Activated CD8-positive, alpha-beta memory T cell treated with anti-CD3 and anti-CD28 coated beads, Interleukin-2, amount 50 U/mL, for 24 hours (primary cell): ENCODE data around the gene ZNF804B.
"Not testable (repeated sequence)": the region's sequence is repeated elsewhere in the genome, so short reads cannot be mapped to it uniquely, and the experiment has no call there.

Source experiments
- DNase-seq: peaks from one replicate; pipeline ENCODE4 v3.0.0-alpha.2; 2020; ENCODE audit errors: extremely low read depth

The ZNF804B gene

GRCh38 chr7:89085580-89085979 is 326.1 kb downstream of the ZNF804B start:
- no peak for DNase-seq

- no peak for DNase-seq
These were observed 332.1 kb downstream of the ZNF804B start for GRCh38 chr7:89091550-89091949.

- no peak for DNase-seq
These were observed 334.8 kb downstream of the ZNF804B start for GRCh38 chr7:89094269-89094668.

- DNase-seq: no peak
These were observed 344.1 kb downstream of the ZNF804B start for GRCh38 chr7:89103564-89103963.

- no peak for DNase-seq
These were observed 345.5 kb downstream of the ZNF804B start for GRCh38 chr7:89104748-89105685.

DNA sequence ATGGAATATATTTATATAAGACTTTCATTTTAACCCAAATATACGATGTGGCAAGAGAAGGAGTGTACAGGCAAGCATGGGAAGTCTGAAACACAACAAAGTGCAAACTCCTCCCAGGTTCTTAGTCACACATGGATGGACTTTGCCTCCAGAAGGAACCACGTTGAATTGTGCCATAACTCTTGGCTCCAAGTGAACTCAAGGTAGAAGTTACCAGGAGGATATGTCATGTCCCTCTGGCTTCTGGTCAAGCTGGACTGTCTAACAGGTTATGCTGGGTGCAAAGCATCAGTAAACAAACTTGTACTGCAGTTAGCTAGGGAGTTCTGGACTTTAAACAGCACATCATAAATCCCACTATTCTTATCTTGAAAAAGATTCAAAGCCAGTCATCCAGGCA is 364.4 kb downstream of the ZNF804B start:
- DNase-seq: no peak

GRCh38 chr7:89129600-89130375 is 370.3 kb downstream of the ZNF804B start:
- DNase-seq: no peak

GRCh38 chr7:89133357-89133756 is 373.9 kb downstream of the ZNF804B start:
- no peak for DNase-seq

DNA sequence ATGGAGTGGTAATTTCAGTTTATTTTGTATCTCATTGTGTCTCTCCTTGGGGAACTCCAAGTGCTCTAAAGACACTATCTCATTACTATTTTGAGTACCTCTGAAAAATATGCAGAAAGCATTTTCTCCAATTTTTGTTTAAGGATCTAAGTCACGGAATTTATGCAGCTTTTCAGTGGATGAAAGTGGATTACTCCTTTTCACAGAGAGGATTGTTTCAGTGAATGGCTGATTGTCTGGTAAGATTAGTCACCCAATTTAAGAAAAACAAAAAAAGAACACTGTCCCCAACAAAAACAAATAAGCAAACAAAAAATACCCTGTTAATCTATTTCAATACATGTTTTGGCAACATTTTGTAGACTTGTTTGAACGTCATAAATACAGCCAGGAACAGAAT is 374.3 kb downstream of the ZNF804B start:
- no peak for DNase-seq

DNA sequence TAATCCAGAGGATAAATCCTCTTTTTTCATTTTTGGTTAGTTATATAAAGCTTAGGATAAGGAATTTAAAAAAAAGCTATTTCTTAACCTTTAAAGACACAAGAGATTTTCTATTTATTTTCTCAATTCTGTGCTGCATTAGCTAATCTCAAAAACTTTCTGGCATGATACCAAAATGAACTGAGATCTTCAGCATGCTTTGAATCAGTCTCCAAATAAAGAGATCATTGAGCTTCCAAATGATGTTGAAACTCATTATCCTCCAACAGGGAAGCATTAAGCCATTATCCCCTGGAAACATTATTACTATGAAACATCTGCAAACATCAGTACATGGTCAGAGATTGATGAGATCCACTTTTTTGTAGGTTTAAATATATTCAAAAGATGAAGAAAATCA is 386.3 kb downstream of the ZNF804B start:
- no peak for DNase-seq

- DNase-seq: no peak
These were observed 400.6 kb downstream of the ZNF804B start for GRCh38 chr7:89160107-89160506.

GRCh38 chr7:89165421-89165820 is 405.9 kb downstream of the ZNF804B start:
- no peak for DNase-seq

- DNase-seq: no peak
These were observed 411.1 kb downstream of the ZNF804B start for GRCh38 chr7:89170628-89171027.

DNA sequence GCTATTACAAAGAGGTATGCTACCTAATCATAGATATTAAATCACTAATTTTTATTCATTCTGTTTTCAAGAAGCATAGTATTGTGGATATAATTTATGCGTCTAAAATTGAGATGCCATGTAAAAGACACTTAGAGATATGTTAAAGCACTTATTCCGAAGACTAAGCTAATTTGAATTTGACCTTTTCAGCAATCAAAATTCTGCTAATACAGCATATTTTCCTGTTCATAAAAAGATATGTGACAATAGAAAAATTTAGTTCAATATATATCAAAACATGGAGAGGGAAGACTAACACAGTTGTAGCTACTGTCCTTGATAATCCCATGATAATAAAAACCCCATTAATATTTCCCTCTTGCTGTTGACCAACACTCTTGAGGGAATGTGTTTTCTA is 422.6 kb downstream of the ZNF804B start:
- no peak for DNase-seq

DNA sequence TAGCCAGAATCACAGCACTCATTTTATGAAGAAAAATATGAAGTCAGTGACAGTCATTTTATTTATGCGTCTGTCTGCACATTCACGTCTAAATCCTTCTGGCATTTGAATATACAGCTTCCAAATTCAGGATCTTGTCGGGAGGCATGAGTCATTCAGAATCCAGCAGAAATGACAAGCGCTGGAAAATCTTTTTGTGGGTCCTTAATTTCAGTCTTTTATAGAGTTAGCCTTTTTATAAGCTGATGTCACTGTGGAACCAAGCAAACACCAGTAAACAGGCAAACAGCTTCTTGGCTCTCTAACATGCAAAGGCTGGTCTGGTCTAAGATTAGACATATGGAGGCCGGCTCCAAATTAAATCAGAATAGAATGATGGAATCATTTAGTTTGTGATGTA is 424.2 kb downstream of the ZNF804B start:
- no peak for DNase-seq

GRCh38 chr7:89200758-89201157 is 441.3 kb downstream of the ZNF804B start:
- DNase-seq: no peak

DNA sequence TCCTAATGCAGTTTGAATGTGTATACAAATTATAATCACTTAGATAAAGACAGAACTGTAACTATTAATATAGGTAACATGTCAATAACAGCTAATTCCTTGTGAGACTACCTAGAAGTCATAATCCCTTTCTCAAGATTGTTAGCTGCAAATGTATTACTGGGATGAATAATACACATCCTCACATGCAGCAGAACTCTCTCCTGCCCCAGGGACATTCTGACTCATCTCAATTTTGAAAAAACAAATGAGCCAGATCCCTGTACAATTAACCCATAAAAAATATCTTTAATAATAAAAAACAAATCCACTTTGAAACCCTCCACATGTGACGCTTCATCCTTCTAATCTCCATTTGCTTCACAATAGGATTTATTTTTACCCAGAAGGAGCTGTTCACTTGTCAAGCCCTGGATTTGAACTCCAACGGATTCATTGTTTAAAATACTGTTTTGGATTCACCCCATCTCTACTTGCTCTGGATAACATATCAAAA is 464.4 kb downstream of the ZNF804B start:
- no peak for DNase-seq

DNA sequence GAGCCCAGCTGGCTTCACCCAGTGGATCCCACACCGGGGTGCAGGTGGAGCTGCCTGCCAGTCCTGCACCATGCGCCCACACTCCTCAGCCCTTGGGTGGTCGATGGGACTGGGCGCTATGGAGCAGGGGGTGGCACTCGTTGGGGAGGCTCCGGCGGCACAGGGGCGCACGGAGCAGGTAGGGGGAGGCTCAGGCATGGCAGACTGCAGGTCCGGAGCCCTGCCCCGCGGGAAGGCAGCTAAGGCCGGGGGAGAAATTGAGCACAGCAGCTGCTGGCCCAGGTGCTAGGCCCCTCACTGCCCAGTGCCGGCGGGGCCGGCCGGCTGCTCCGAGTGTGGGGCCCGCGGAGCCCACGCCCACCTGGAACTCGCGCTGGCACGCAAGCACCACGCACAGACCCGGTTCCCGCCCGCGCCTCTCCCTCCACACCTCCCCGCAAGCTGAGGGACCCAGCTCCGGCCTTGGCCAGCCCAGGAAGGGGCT is 469.2 kb downstream of the ZNF804B start:
- not testable (repeated sequence) for DNase-seq

DNA sequence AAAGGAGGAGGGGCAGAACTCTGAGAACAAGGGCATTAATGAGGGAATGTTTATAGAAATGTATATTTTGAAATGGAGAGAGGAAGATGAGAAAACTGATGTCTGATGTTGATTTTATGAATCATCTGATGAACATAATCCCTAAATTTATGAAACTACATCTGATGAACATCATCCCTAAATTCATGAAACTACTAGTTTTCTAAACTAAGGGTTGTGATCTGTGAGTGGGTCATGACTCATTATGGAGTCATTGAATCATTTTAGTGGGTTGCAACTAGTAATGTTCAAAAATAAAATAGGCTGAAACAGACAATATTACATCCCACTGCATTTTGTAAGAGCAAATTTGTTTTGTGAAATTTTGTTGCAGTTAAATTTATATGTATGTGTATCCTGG is 478.7 kb downstream of the ZNF804B start:
- no peak for DNase-seq

- DNase-seq: no peak
These were observed 486.7 kb downstream of the ZNF804B start for GRCh38 chr7:89246196-89246595.

- DNase-seq: no peak
These were observed 487.7 kb downstream of the ZNF804B start for GRCh38 chr7:89247207-89247606.

GRCh38 chr7:89259085-89259484 is 499.6 kb downstream of the ZNF804B start:
- no peak for DNase-seq

DNA sequence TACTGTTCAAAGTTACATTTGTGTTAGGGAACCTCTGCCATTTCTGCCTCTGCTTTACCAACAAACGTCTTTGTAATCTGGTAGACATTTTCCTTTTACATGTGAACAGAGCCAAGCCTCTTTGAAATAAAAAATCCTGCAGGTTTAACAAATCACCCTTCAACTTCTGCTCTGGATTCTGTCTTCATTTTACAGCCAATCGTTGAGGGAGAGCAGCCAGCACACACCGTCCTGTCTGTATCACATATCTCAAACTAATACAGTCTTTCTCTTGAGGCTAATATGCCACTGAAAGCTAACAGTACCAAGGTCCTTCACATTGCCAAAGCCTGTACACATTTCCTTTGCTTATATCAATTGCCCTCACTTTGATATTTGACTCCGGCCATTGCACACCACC is 504.6 kb downstream of the ZNF804B start:
- no peak for DNase-seq
